GM23338 (cell line): Measurements from ENCODE around the gene ITGB2. TPM values are rescaled to one million over a fixed set of nuclear protein-coding genes. Genes with fewer than 3 reads are reported as not detected.

ENCODE experiments used
- ATAC-seq: fragments of 200-7000 bp; cut with Tn5 transposase; 3 replicates; pipeline ENCODE4 v1.9.1; 2020
- DNase-seq: peaks from one replicate; pipeline ENCODE4 v3.0.0-alpha.2; 2015; ENCODE audit warnings: low spot score
- H2AFZ ChIP-seq: fragments of 200-600 bp; sonication (generic); 2 replicates; pipeline ENCODE4 v1.8.0; 2016; ENCODE audit warnings: antibody characterized with exemption, mild to moderate bottlenecking, moderate library complexity
- H3F3A ChIP-seq: fragments of 200-600 bp; sonication (generic); replicated peaks from 2 replicates; pipeline ENCODE4 v1.8.0; 2017; ENCODE audit warnings: antibody characterized with exemption, mixed run types, low read depth
- H3K27ac ChIP-seq: fragments of 200-600 bp; sonication (generic); 2 replicates; pipeline ENCODE4 v1.6.1; 2016; ENCODE audit warnings: low read depth
- H3K27me3 ChIP-seq: fragments of 200-600 bp; sonication (generic); 2 replicates; pipeline ENCODE4 v1.8.0; 2016; ENCODE audit warnings: mild to moderate bottlenecking, mixed run types, moderate library complexity; ENCODE audit not compliant: insufficient read depth
- H3K36me3 ChIP-seq: fragments of 200-600 bp; sonication (generic); 2 replicates; pipeline ENCODE4 v1.8.0; 2016; ENCODE audit warnings: mild to moderate bottlenecking; ENCODE audit not compliant: insufficient read depth
- H3K4me1 ChIP-seq: fragments of 200-600 bp; sonication (generic); 2 replicates; pipeline ENCODE4 v1.8.0; 2016; ENCODE audit warnings: mild to moderate bottlenecking, moderate library complexity; ENCODE audit not compliant: insufficient read depth
- H3K4me2 ChIP-seq: fragments of 200-600 bp; sonication (generic); 2 replicates; pipeline ENCODE4 v1.7.1; 2017; ENCODE audit warnings: mixed run types
- H3K4me3 ChIP-seq: fragments of 200-600 bp; sonication (generic); 2 replicates; pipeline ENCODE4 v1.6.1; 2016; ENCODE audit warnings: mixed run types
- H3K79me2 ChIP-seq: fragments of 200-600 bp; sonication (generic); replicated peaks from 2 replicates; pipeline ENCODE4 v1.8.0; 2017; ENCODE audit warnings: mild to moderate bottlenecking; ENCODE audit not compliant: insufficient read depth
- H3K9me2 ChIP-seq: fragments of 200-600 bp; sonication (generic); 2 replicates; pipeline ENCODE4 v1.8.0; 2017; ENCODE audit not compliant: insufficient read depth
- H4K20me1 ChIP-seq: fragments of 200-600 bp; sonication (generic); replicated peaks from 2 replicates; pipeline ENCODE4 v1.8.0; 2017; ENCODE audit warnings: mild to moderate bottlenecking; ENCODE audit not compliant: insufficient read depth
- H3K27ac Mint-ChIP-seq: 2 replicates; pipeline ENCODE4 v1.8.0; 2020; ENCODE audit warnings: inconsistent platforms, mild to moderate bottlenecking, moderate library complexity, mixed read lengths
- H3K27me3 Mint-ChIP-seq: 3 replicates; pipeline ENCODE4 v1.8.0; 2022; ENCODE audit warnings: low read depth, mild to moderate bottlenecking, moderate library complexity, mixed read lengths, inconsistent platforms; ENCODE audit not compliant: insufficient read depth, poor library complexity
- H3K36me3 Mint-ChIP-seq: 3 replicates; pipeline ENCODE4 v1.8.0; 2021; ENCODE audit warnings: low read depth, mild to moderate bottlenecking, inconsistent platforms, moderate library complexity, mixed read lengths
- H3K4me1 Mint-ChIP-seq: 3 replicates; pipeline ENCODE4 v1.8.0; 2020; ENCODE audit warnings: mild to moderate bottlenecking, inconsistent platforms, mixed read lengths
- H3K4me3 Mint-ChIP-seq: 3 replicates; pipeline ENCODE4 v1.8.0; 2021; ENCODE audit warnings: moderate library complexity, mild to moderate bottlenecking, inconsistent platforms, mixed read lengths
- H3K9me3 Mint-ChIP-seq: 3 replicates; pipeline ENCODE4 v1.8.0; 2020; ENCODE audit warnings: moderate library complexity, mild to moderate bottlenecking, inconsistent platforms, mixed read lengths
- CREB1 ChIP-seq: fragments of 250-450 bp; sonication (Bioruptor Pico); IDR thresholded peaks from 2 replicates; pipeline ENCODE4 v1.5.0; 2020; ENCODE audit warnings: low read depth, mild to moderate bottlenecking, moderate library complexity
- CTCF ChIP-seq, 2 experiments: fragments of 200-600 bp in 1 of 2; sonication (generic) in 1 of 2; conservative IDR thresholded peaks; 2 replicates each; pipeline versions ENCODE4 v1.5.1 to v1.6.1; 2016 to 2017; ENCODE audit warnings: antibody characterized with exemption in 2 of 2, low read depth in 2 of 2, mild to moderate bottlenecking in 2 of 2, moderate library complexity in 1 of 2
- ETS1 ChIP-seq: IDR thresholded peaks from 2 replicates; pipeline ENCODE4 v1.6.1; 2016; ENCODE audit warnings: antibody characterized with exemption
- EZH2phosphoT487 ChIP-seq: fragments of 200-600 bp; sonication (generic); IDR thresholded peaks from one replicate; pipeline ENCODE4 v1.8.1; 2018; ENCODE audit warnings: antibody characterized with exemption; ENCODE audit not compliant: unreplicated experiment
- JUNB ChIP-seq: IDR thresholded peaks from one replicate; pipeline ENCODE4 v1.6.1; 2016; ENCODE audit warnings: antibody characterized with exemption; ENCODE audit not compliant: unreplicated experiment
- NANOG ChIP-seq: IDR thresholded peaks from 2 replicates; pipeline ENCODE4 v1.6.1; 2016; ENCODE audit warnings: antibody characterized with exemption, borderline replicate concordance
- POLR2AphosphoS5 ChIP-seq: IDR thresholded peaks from 2 replicates; pipeline ENCODE4 v1.6.1; 2016; ENCODE audit warnings: antibody characterized with exemption, low read depth
- REST ChIP-seq: IDR thresholded peaks from one replicate; pipeline ENCODE4 v1.6.1; 2018; ENCODE audit warnings: antibody characterized with exemption; ENCODE audit not compliant: unreplicated experiment
- ZNF114 ChIP-seq: fragments of 250-450 bp; sonication (Bioruptor Pico); IDR thresholded peaks from 2 replicates; pipeline ENCODE4 v1.5.0; 2020; ENCODE audit warnings: mild to moderate bottlenecking, moderate library complexity
- ZNF462 ChIP-seq: fragments of 250-450 bp; sonication (Bioruptor Pico); IDR thresholded peaks from 2 replicates; pipeline ENCODE4 v1.5.0; 2020; ENCODE audit warnings: mild to moderate bottlenecking, moderate library complexity
- polyA plus RNA-seq: library from polyadenylated mRNA; unstranded; fragments of >200 nt; fragmentation: Nextera tagmentation; extraction: Ambion mirVana; gene quantifications from 2 replicates; pipeline ENCODE4 v1.2.1, GENCODE V29; 2016
- total RNA-seq: library from RNA; depleted of rRNA; stranded (reverse); fragments of >200 nt; shearing (Covaris generic); gene quantifications from 2 replicates; pipeline ENCODE4 v1.2.3, GENCODE V29; 2014

ITGB2 gene
- total and polyA plus RNA-seq, 2 experiments from 2014 or later: 0.44 to 0.63 TPM

- H3K4me1 Mint-ChIP-seq: peaks cover 24% of the 10 kb centered on the region; the same call in 2 of the 3 replicates
- no peak overlapping the region for H3K27ac Mint-ChIP-seq
- Histone ChIP-seq H3K27ac (no peak overlapping the region), H3K4me2 (no peak overlapping the region), H3K4me3 (no peak overlapping the region), H3F3A (no peaks in the 10 kb centered on the region; the same call in 1 of the 2 replicates), H3K27me3 (peaks cover 67% of the 10 kb centered on the region), H3K36me3 (no peaks in the 10 kb centered on the region), H4K20me1 (no peaks in the 10 kb centered on the region), H2AFZ (no peak overlapping the region), H3K4me1 (peaks cover 18% of the 10 kb centered on the region; the same call in 1 of the 2 replicates), H3K79me2 (no peaks in the 10 kb centered on the region), H3K9me2 (no peaks in the 10 kb centered on the region)
- H3K9me3 Mint-ChIP-seq: no peaks in the 10 kb centered on the region
- ATAC-seq (no peak), DNase-seq (no peak)
- peaks cover 55% of the 10 kb centered on the region for H3K27me3 Mint-ChIP-seq
- TF ChIP-seq NANOG: no peak
- no peak for TF ChIP-seq EZH2phosphoT487
- TF ChIP-seq ZNF462: no peak
- no peak for TF ChIP-seq POLR2AphosphoS5
- no peak for TF ChIP-seq ZNF114 (CRISPR knock-in tag)
- TF ChIP-seq JUNB: no peak
- TF ChIP-seq CREB1 (CRISPR knock-in tag): no peak
- TF ChIP-seq ETS1: no peak
- no peak for TF ChIP-seq CTCF (conservative IDR thresholded peaks at IDR 0.05; ENCODE audit: low read depth in 2 of 2)
- no peak for TF ChIP-seq REST
- no peak overlapping the region for H3K4me3 Mint-ChIP-seq
- H3K36me3 Mint-ChIP-seq: no peaks in the 10 kb centered on the region
These were observed 13.2 kb upstream of the ITGB2 start for GRCh38 chr21:44933918-44934260.
